Measurements from ENCODE around the gene MED27.

The MED27 gene

GRCh38 chr9:131847665-131848354, 231.9 kb downstream of the MED27 start:
- DNase-seq = no peak

- DNase-seq = no peak
These were observed 234.1 kb downstream of the MED27 start for GRCh38 chr9:131845305-131846298.

GRCh38 chr9:131844745-131845118, 234.9 kb downstream of the MED27 start:
- no peak for DNase-seq

GRCh38 chr9:131843989-131844744, 235.5 kb downstream of the MED27 start:
- DNase-seq = no peak

GRCh38 chr9:131841765-131842318, 237.8 kb downstream of the MED27 start:
- no peak for DNase-seq

GRCh38 chr9:131840751-131841702, 238.6 kb downstream of the MED27 start:
- no peak for DNase-seq

GRCh38 chr9:131840220-131840619, 239.4 kb downstream of the MED27 start:
- no peak for DNase-seq

- peak; percentile 44 for DNase-seq
These were observed 240.2 kb downstream of the MED27 start for GRCh38 chr9:131839281-131840084.

- DNase-seq = no peak
These were observed 241.0 kb downstream of the MED27 start for GRCh38 chr9:131838530-131839280.

GRCh38 chr9:131837836-131838235, 241.8 kb downstream of the MED27 start:
- DNase-seq = no peak

GRCh38 chr9:131837316-131837715, 242.4 kb downstream of the MED27 start:
- DNase-seq = no peak

GRCh38 chr9:131836607-131837315, 242.9 kb downstream of the MED27 start:
- DNase-seq = no peak

- no peak for DNase-seq
These were observed 243.6 kb downstream of the MED27 start for GRCh38 chr9:131836021-131836420.

GRCh38 chr9:131835151-131835910, 244.3 kb downstream of the MED27 start:
- no peak for DNase-seq

- DNase-seq = no peak
These were observed 244.9 kb downstream of the MED27 start for GRCh38 chr9:131834721-131835120.

GRCh38 chr9:131833906-131834305, 245.8 kb downstream of the MED27 start:
- no peak for DNase-seq

- DNase-seq = no peak
These were observed 246.6 kb downstream of the MED27 start for GRCh38 chr9:131833083-131833482.

- DNase-seq = no peak
These were observed 248.1 kb downstream of the MED27 start for GRCh38 chr9:131831380-131832165.
